HL-60/S4 treated with phorbol 12-myristate 13-acetate at 8.2 ng/mL for 4 days and 3 days (cell line): ENCODE measurements around the gene LSAMP.

Experiments
- in situ Hi-C: fragments of 300-500 bp; cut with MboI; formaldehyde crosslinking; loops from 2 replicates; pipeline ENCODE4 v1.15.0; 2022; ENCODE audit warnings: low sequenced_read_pairs

Gene LSAMP

GRCh38 chr3:116374901-116375300 lies 70.4 kb downstream of the LSAMP start:
- in situ Hi-C loops, result no loop called here

GRCh38 chr3:116367761-116368395 lies 77.4 kb downstream of the LSAMP start:
- in situ Hi-C loops, result no loop called here

- in situ Hi-C loops, result no loop called here
These were observed 89.2 kb downstream of the LSAMP start for GRCh38 chr3:116356056-116356455.

GRCh38 chr3:116354382-116354781 lies 90.9 kb downstream of the LSAMP start:
- in situ Hi-C loops, result no loop called here

- in situ Hi-C loops, result no loop called here
These were observed 95.1 kb downstream of the LSAMP start for GRCh38 chr3:116350119-116350733.

- in situ Hi-C loops, result no loop called here
These were observed 97.1 kb downstream of the LSAMP start for GRCh38 chr3:116348216-116348615.

GRCh38 chr3:116342499-116342898 lies 102.8 kb downstream of the LSAMP start:
- in situ Hi-C loops, result no loop called here

GRCh38 chr3:116341899-116342298 lies 103.4 kb downstream of the LSAMP start:
- in situ Hi-C loops, result no loop called here

DNA sequence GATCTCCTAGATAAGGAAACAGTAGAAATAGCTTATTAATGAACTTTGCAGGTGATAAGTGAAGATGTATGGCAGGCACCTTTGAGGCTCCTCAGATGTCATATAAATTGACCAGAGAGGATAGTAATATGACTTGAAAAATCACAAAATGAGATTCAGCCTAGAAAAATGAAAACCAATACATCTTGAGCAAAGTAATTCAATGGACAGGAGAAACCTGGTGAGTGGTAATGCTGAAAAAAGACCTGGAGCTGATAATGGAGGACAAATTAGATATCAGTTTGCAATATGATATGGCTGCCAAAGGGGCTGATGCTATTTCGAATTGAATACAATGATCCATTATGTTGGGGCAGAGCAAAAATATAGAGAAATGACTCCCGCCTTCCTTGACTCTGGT lies 103.9 kb downstream of the LSAMP start:
- in situ Hi-C loops, result no loop called here

GRCh38 chr3:116340680-116341216 lies 104.5 kb downstream of the LSAMP start:
- in situ Hi-C loops, result no loop called here

GRCh38 chr3:116339441-116340028 lies 105.8 kb downstream of the LSAMP start:
- in situ Hi-C loops, result no loop called here

GRCh38 chr3:116338713-116339112 lies 106.6 kb downstream of the LSAMP start:
- in situ Hi-C loops, result no loop called here

DNA sequence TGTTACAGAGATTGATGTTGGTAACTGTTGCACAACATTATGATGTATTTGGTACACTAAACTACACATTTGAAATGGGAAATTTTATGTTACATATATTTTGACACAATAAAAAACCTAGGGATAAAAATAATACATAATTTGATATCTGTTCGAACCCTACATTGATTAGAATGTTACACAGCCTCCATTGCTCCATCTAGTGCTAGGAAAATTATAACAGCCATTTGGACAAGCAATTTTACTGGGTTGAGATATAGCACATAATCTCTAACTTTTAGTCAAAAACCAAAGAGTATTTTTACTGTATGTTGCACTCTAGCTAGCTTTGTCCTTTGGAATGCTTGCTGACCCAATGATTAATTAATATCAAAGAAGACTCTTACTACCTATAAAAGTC lies 108.1 kb downstream of the LSAMP start:
- in situ Hi-C loops, result no loop called here

DNA sequence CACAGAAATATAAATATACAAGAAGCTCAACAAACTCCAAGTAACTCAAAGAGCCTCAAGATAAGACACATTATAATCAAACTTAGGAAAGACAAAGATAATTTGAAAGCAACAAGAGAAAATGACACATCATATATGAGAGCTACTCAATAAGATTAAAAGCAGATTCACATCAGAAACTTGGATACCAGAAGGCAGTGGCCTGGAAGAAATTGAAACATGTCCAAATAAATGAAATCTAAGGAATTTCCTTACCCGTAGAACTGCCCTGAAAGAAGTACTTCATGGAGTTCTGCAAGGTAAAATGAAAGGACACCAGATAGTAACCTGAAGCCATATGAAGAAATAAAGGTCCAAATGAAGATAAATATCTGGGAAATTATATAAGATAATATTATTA lies 113.9 kb downstream of the LSAMP start:
- in situ Hi-C loops, result no loop called here

- in situ Hi-C loops, result no loop called here
These were observed 122.4 kb downstream of the LSAMP start for GRCh38 chr3:116322750-116323375.

- in situ Hi-C loops, result no loop called here
These were observed 126.9 kb downstream of the LSAMP start for GRCh38 chr3:116318370-116318769.

GRCh38 chr3:116316771-116317170 lies 128.5 kb downstream of the LSAMP start:
- in situ Hi-C loops, result no loop called here

DNA sequence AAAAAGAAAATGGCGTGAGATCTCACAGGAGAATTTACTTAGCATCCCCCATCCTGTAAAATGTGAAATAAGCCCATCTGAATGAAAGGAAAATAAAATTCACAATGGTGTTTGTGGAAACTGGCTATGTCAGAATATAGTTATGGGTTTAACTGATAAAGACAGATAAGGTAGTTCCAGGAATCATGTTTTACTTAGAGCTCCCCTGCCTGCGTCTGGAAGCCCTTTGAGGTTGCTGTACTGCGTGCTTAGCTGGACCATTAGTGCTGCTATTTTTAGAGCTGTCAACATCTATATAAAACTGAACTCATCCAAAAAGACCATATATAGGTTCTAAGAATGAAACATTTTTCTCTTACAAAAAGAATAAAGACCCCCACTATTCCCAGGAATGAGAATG lies 130.8 kb downstream of the LSAMP start:
- in situ Hi-C loops, result no loop called here

DNA sequence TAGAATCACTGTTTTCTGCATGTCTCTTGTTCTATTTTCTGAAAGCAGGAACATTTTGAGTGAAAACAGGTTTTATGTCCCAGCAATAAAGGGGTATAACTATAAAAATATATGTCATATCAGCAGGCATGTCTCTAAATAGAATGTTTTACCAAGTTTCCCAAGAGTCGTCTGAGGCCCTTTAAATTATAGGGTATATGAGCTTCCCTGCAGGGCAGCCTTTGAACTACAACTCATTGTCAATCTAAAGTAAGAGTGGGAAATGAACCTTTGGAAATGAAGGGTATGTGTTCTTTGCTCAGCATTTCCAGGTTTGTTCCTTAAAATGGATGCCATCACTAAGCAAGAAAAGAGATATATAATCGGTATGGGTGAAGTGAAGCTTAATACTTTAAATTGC lies 138.6 kb downstream of the LSAMP start:
- in situ Hi-C loops, result no loop called here

- in situ Hi-C loops, result no loop called here
These were observed 139.1 kb downstream of the LSAMP start for GRCh38 chr3:116306149-116306548.

DNA sequence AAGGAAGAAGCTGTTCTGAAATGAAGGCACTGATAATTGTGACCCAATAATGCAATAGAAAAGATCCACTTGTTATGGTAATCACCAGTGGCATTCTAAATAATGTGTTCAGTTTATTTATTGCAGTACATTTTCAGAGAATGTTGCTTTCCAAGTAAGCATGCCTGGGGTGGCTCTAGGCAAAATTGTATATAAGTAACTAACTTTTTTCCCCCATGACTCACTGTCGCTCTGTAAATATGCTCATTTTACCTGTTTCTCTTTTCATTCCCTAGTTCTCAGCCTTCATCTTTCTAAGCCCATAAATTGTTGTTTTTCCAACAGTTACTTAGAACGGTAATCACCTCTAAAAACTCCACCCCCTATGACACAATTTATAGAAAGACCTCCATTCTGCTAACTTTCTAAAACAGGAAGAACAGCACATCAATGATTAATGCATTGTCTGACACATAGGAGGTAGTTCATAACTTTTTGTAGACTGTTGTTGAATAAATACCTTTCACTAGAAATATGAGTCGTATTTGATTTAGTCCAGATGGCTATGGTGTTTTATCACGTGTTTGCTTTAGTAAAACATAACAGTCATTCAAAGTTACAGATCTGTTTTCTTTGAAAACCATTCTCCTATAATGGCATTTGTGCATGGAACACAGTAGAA lies 143.1 kb downstream of the LSAMP start:
- in situ Hi-C loops, result no loop called here
